ENCODE data around the gene C16orf89.
"Not testable (repeated sequence)": the region's sequence is repeated elsewhere in the genome, so short reads cannot be mapped to it uniquely, and the experiment has no call there.

- TF ChIP-seq NFIC (IDR thresholded peaks at IDR 0.05; ENCODE audit: low read depth, low read length); ASH2L (IDR thresholded peaks at IDR 0.05; ENCODE audit: borderline replicate concordance, low read depth); HDAC6 (IDR thresholded peaks at IDR 0.05; ENCODE audit: unreplicated experiment); MEF2A (IDR thresholded peaks at IDR 0.05; ENCODE audit: insufficient read depth, low read depth, low read length); CTCF (IDR thresholded peaks at IDR 0.05 in 2 of 3, conservative IDR thresholded peaks at IDR 0.05 in 1 of 3; ENCODE audit: control insufficient read depth in 2 of 3, extremely low read depth in 1 of 3, insufficient read depth in 1 of 3, low read depth in 3 of 3, low read length in 3 of 3): not testable (repeated sequence)
Measured at GRCh38 chr16:5099174-5099573, 33.4 kb upstream of the C16orf89 start.

Data from GM12878 (cell line).